Gastroesophageal sphincter (tissue), 4 donors: ENCODE measurements around the gene RYR2. TPM values are rescaled to one million over a fixed set of nuclear protein-coding genes. Genes with fewer than 3 reads are reported as not detected.

ENCODE experiments used
- ATAC-seq: fragments of 150-250 bp; one replicate; pipeline ENCODE4 v1.9.1; 2016; ENCODE audit warnings: mild to moderate bottlenecking, moderate library complexity
- H3K27ac ChIP-seq, 4 donors: fragments of 200-600 bp; sonication (generic) in 3 of 4; 1 replicate in 3 of 4; 2 replicates in 1 of 4; pipeline ENCODE4 v1.5.1; 2016 to 2019
- H3K27me3 ChIP-seq: fragments of 200-600 bp; sonication (generic); one replicate; pipeline ENCODE4 v1.5.1; 2019
- H3K36me3 ChIP-seq, 2 donors: fragments of 200-600 bp; sonication (generic); one replicate each; pipeline ENCODE4 v1.5.1; 2019; ENCODE audit warnings: control low read depth in 1 of 2
- H3K4me1 ChIP-seq, 3 donors: fragments of 200-600 bp; sonication (generic); 1 replicate in 2 of 3; 2 replicates in 1 of 3; pipeline ENCODE4 v1.5.1; 2016 to 2019; ENCODE audit warnings: control low read depth in 2 of 3
- H3K4me3 ChIP-seq, 2 donors: fragments of 200-600 bp; sonication (generic); one replicate each; pipeline ENCODE4 v1.5.1; 2019; ENCODE audit warnings: mild to moderate bottlenecking in 1 of 2, moderate library complexity in 1 of 2
- H3K9me3 ChIP-seq, 3 donors: fragments of 200-600 bp; sonication (generic); one replicate each; pipeline ENCODE4 v1.5.1; 2017 to 2019; ENCODE audit warnings: control low read depth in 2 of 3
- CTCF ChIP-seq, 4 experiments: fragments of 200-600 bp in 2 of 4; fragments of 450-650 bp in 2 of 4; sonication (generic) in 1 of 4; IDR thresholded peaks; one replicate each; pipeline ENCODE4 v1.5.1; 2017 to 2019; ENCODE audit warnings: antibody characterized with exemption in 4 of 4, mild to moderate bottlenecking in 2 of 4, moderate library complexity in 2 of 4
- EP300 ChIP-seq: sonication (generic); formaldehyde crosslinking; IDR thresholded peaks from one replicate; pipeline ENCODE4 v1.6.1; 2017; ENCODE audit warnings: antibody characterized with exemption, mild to moderate bottlenecking
- POLR2A ChIP-seq, 2 donors: fragments of 450-650 bp; IDR thresholded peaks; one replicate each; pipeline ENCODE4 v1.6.1; 2017; ENCODE audit warnings: antibody characterized with exemption in 2 of 2, mild to moderate bottlenecking in 2 of 2, moderate library complexity in 1 of 2
- POLR2AphosphoS5 ChIP-seq: sonication (generic); formaldehyde crosslinking; IDR thresholded peaks from one replicate; pipeline ENCODE4 v1.6.1; 2017; ENCODE audit warnings: antibody characterized with exemption
- WGBS, 2 donors: methylation state at CpG; one replicate each; pipeline ENCODE4 v1.1.5; 2018; ENCODE audit warnings: low coverage in 1 of 2; 5-methylcytosine and 5-hydroxymethylcytosine counted together
- total RNA-seq, 4 donors: library from RNA; depleted of rRNA; stranded (reverse); fragments of >200 nt; gene quantifications; one replicate each; pipeline ENCODE4 v1.1.0, GENCODE V29; 2016

RYR2 gene
- total RNA-seq, 4 donors from 2014 or later: 27.4 to 78.8 (median 42.7) TPM

- Histone ChIP-seq H3K4me3 (no peak overlapping the region), H3K4me1 (no peaks in the 10 kb centered on the region), H3K27me3 (no peaks in the 10 kb centered on the region), H3K36me3 (peaks cover 0 to 28% of the 10 kb centered on the region in 2 donors), H3K27ac (no peak overlapping the region), H3K9me3 (peaks cover 0 to 3% (median 0%) of the 10 kb centered on the region in 3 donors)
- no peak for ATAC-seq
- WGBS, 2 donors: 93 to 100% methylated on average over 1 of the region's 1 CpG
- no peak for TF ChIP-seq EP300
- TF ChIP-seq CTCF (IDR thresholded peaks at IDR 0.05): no peak
- no peak for TF ChIP-seq POLR2A (IDR thresholded peaks at IDR 0.05)
- no peak for TF ChIP-seq POLR2AphosphoS5
These were observed 511.1 kb downstream of the RYR2 start for GRCh38 chr1:237553078-237553477.

DNA sequence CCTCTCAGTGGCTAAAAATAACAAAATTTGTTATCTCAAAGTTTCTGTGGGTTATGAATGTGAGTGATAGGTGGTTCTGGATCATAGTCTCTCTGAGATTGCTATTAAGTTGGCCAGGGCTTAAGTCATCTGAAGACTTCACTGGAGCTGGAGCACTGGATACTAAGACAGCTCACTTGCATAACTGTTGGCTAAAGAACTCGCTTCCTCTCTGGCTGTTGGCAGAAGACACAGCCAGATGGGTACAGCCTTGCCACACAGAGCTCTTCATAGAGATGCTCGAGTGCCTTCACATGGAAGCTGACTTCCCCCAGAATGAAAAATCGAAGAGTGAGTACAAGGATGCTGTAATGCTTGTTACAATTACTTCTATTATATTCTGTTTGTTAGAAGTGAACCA lies 514.9 kb downstream of the RYR2 start:
- H3K27me3 ChIP-seq: no peaks in the 10 kb centered on the region
- H3K36me3 ChIP-seq: no peaks in the 10 kb centered on the region
- H3K4me3 ChIP-seq: no peak overlapping the region
- no peak overlapping the region for H3K27ac ChIP-seq
- 58 to 74% methylated on average over 2 of the region's 3 CpGs for whole genome bisulfite sequencing, 2 donors
- TF ChIP-seq POLR2AphosphoS5: no peak
- H3K9me3 ChIP-seq: peaks cover 0 to 7% (median 0%) of the 10 kb centered on the region in 3 donors
- ATAC-seq: no peak
- no peaks in the 10 kb centered on the region for H3K4me1 ChIP-seq

- Histone ChIP-seq H3K9me3 (peaks cover 0 to 7% (median 0%) of the 10 kb centered on the region in 3 donors), H3K4me1 (no peaks in the 10 kb centered on the region), H3K27me3 (no peaks in the 10 kb centered on the region), H3K4me3 (no peak overlapping the region), H3K36me3 (peaks cover 0 to 16% of the 10 kb centered on the region in 2 donors), H3K27ac (no peak overlapping the region)
- 40 to 48% methylated on average over 4 of the region's 4 CpGs for WGBS, 2 donors
- TF ChIP-seq POLR2A (IDR thresholded peaks at IDR 0.05): no peak
- peak; percentile 36 to 60 (median 44) for TF ChIP-seq CTCF (IDR thresholded peaks at IDR 0.05)
- ATAC-seq: no peak
These were observed 520.3 kb downstream of the RYR2 start for GRCh38 chr1:237562242-237562823.

GRCh38 chr1:237565236-237565635 lies 523.3 kb downstream of the RYR2 start:
- H3K27me3 ChIP-seq: no peaks in the 10 kb centered on the region
- WGBS, 2 donors: 54 to 67% methylated on average over 5 to 6 of the region's 7 CpGs
- no peak overlapping the region for H3K4me3 ChIP-seq
- peaks cover 0 to 16% of the 10 kb centered on the region in 2 donors for H3K36me3 ChIP-seq
- H3K27ac ChIP-seq: no peak overlapping the region
- no peak for TF ChIP-seq POLR2AphosphoS5
- TF ChIP-seq POLR2A (IDR thresholded peaks at IDR 0.05): no peak
- no peak for TF ChIP-seq EP300
- no peak for TF ChIP-seq CTCF (IDR thresholded peaks at IDR 0.05)
- H3K4me1 ChIP-seq: no peaks in the 10 kb centered on the region
- no peak for ATAC-seq
- no peaks in the 10 kb centered on the region for H3K9me3 ChIP-seq

DNA sequence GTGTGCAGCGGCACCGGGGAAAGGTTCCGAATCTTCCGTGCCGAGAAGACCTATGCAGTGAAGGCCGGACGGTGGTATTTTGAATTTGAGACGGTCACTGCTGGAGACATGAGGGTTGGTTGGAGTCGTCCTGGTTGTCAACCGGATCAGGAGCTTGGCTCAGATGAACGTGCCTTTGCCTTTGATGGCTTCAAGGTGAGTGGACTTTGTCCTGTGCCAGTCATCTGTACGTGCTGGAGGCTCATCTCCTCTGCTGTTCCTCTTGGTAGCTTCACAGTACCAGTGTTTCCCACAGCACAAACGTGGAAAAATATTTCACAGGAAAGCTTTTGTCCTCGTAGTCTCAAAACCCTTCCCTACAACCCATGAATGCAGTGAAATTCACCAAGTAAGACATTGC lies 524.6 kb downstream of the RYR2 start:
- TF ChIP-seq CTCF (IDR thresholded peaks at IDR 0.05): no peak
- TF ChIP-seq POLR2A (IDR thresholded peaks at IDR 0.05): no peak
- TF ChIP-seq EP300: no peak
- no peak for TF ChIP-seq POLR2AphosphoS5
- Histone ChIP-seq H3K27ac (no peak overlapping the region), H3K36me3 (peaks cover 0 to 16% of the 10 kb centered on the region in 2 donors), H3K4me1 (no peaks in the 10 kb centered on the region), H3K27me3 (no peaks in the 10 kb centered on the region), H3K4me3 (no peak overlapping the region), H3K9me3 (no peaks in the 10 kb centered on the region)
- ATAC-seq: no peak
- 81 to 89% methylated on average over 5 to 10 of the region's 14 CpGs for WGBS, 2 donors
